Neuron (in vitro differentiated cells): ENCODE data around the gene PTPRM.

Experiments used
- H2AFZ ChIP-seq: one replicate; pipeline ENCODE4 v1.6.1; 2013; ENCODE audit warnings: low read depth, mild to moderate bottlenecking, inconsistent platforms, low read length, moderate library complexity
- H3K27me3 ChIP-seq: one replicate; pipeline ENCODE4 v1.6.1; 2013; ENCODE audit warnings: low read length; ENCODE audit not compliant: insufficient read depth
- H3K36me3 ChIP-seq: one replicate; pipeline ENCODE4 v1.6.1; 2013; ENCODE audit warnings: low read length; ENCODE audit not compliant: insufficient read depth
- H3K4me1 ChIP-seq: one replicate; pipeline ENCODE4 v1.6.1; 2013; ENCODE audit warnings: low read length; ENCODE audit not compliant: insufficient read depth
- H3K4me3 ChIP-seq: 2 replicates; pipeline ENCODE4 v1.5.1; 2013; ENCODE audit warnings: mild to moderate bottlenecking, low read length, moderate library complexity
- H3K9me3 ChIP-seq: one replicate; pipeline ENCODE4 v1.6.1; 2013; ENCODE audit warnings: low read length

Gene PTPRM

DNA sequence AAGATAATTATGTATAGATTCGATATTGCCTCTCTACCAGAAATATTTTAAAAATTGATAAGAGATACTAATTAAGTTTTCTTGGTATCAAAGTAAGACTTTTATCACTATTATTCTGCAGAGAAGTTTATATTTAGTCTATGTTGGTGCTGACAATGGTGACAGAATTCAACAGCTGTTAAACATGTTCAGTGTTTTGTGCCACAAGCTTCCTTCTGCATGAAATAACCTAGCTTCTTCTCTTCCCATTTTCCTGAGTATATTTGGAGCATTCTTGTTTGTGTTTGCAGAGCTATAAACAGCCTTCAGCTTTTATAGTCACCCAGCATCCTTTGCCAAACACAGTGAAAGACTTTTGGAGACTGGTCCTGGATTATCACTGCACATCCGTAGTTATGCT is 812.9 kb downstream of the PTPRM start:
- Histone ChIP-seq H3K9me3 (no peaks in the 10 kb centered on the region), H3K4me1 (peaks cover 7% of the 10 kb centered on the region), H3K27me3 (no peaks in the 10 kb centered on the region), H2AFZ (no peak overlapping the region), H3K36me3 (no peaks in the 10 kb centered on the region), H3K4me3 (no peak overlapping the region)

DNA sequence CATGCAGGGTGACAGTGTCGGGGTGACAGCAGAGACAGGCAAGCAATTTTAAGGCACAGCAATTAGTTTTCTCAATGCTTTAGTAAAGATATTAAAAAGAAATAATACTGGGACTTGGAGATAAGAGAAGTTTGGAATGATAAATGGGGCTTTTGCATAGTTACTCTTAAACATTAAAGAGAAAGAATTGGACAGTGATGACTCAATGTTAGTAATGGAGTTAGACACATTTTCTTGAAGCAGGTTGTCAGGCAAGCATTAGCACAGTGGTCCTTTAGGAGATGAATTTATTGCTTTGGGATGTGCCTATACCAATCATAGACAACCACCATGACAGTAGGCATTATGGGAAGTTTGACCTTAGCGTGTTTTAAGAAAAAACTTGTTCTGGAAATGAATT is 813.8 kb downstream of the PTPRM start:
- Histone ChIP-seq H3K36me3 (no peaks in the 10 kb centered on the region), H3K9me3 (no peaks in the 10 kb centered on the region), H3K4me1 (peaks cover 7% of the 10 kb centered on the region), H2AFZ (no peak overlapping the region), H3K27me3 (no peaks in the 10 kb centered on the region), H3K4me3 (no peak overlapping the region)

GRCh38 chr18:8381821-8382459 is 814.8 kb downstream of the PTPRM start:
- Histone ChIP-seq H3K9me3 (no peaks in the 10 kb centered on the region), H3K4me3 (no peak overlapping the region), H3K36me3 (no peaks in the 10 kb centered on the region), H3K4me1 (peaks cover 7% of the 10 kb centered on the region), H3K27me3 (no peaks in the 10 kb centered on the region), H2AFZ (peak overlapping the region; percentile 9)

- peaks cover 7% of the 10 kb centered on the region for H3K4me1 ChIP-seq
- H3K9me3 ChIP-seq: peaks cover 3% of the 10 kb centered on the region
- H2AFZ ChIP-seq: no peak overlapping the region
- no peak overlapping the region for H3K4me3 ChIP-seq
- no peaks in the 10 kb centered on the region for H3K27me3 ChIP-seq
- H3K36me3 ChIP-seq: no peaks in the 10 kb centered on the region
These were observed 818.3 kb downstream of the PTPRM start for GRCh38 chr18:8385400-8385799.

DNA sequence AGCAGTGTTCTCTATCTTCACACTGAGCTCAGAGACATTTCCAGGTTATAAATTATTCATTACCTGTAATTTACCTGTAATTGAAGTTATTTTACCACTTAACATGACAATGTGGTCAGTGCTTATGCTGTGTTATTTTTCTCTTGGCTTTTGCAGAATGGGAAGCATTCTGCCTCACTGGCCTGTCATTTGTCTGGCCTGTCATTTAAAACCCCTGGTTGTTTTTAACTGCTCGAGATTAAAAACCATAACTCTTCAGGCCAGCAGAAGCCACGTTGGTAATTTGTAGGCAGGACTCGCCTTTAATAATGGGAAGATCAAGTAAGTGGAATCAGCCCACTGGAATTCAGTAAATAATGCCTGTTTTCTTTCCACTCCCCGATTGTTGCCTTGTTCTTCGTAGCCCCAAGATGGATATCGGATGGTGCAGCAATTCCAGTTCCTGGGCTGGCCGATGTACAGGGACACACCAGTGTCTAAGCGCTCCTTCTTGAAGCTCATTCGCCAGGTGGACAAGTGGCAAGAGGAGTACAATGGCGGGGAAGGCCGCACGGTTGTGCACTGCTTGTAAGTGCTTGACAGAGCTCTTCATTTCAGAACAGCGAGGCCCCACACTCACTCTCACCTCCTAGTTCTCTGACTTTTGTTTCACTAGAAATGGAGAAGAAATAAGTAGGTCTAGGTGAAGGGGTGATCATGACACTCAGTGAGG is 819.7 kb downstream of the PTPRM start:
- H3K9me3 ChIP-seq: peaks cover 3% of the 10 kb centered on the region
- no peak overlapping the region for H3K4me3 ChIP-seq
- no peak overlapping the region for H2AFZ ChIP-seq
- peaks cover 4% of the 10 kb centered on the region for H3K4me1 ChIP-seq
- no peaks in the 10 kb centered on the region for H3K36me3 ChIP-seq
- H3K27me3 ChIP-seq: no peaks in the 10 kb centered on the region

DNA sequence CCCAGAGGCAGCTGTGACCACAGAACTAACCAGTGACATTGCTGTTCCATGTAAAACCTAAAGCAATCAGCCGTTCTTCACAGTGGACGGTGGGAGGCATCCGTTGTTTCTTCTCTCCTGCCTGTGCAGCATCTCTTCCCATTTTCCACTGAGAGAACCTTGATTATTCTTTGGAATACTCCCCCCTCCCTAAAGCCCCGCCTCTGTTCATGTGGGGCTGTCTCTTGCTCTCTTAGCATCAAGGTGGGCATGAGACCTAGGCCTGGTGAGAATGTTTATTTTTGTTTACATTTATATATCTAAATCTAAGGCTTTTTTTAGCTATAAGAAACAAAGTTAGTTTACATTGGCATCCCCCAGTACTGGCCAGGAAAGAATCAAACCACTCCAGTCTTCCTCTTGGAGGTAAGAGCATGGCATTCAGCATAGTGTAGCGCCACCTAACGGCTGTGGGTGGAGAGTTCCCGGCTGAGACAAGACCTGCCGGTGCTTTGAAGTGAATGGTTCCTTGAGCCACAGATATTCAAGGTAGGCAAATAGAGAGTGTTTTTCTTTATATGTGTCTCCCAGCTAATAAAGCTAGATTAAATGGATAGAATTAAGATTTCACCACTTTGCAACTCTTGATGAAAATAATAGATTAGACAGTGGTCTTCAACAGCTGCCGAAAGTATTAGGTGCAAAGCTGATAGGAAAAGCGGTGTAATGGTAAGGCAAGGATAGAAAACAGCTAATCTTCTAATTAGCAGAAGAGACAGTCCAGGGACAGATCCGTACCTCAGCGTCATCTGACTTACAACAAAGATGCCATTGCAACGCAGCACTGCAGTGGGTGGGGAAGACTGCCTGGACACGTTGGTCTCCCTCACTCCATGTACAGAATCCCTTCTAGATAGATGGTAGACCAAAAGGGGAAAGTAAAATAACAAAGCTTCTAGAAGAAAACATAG is 822.5 kb downstream of the PTPRM start:
- Histone ChIP-seq H3K4me3 (no peak overlapping the region), H3K27me3 (no peaks in the 10 kb centered on the region), H3K9me3 (peaks cover 3% of the 10 kb centered on the region), H3K36me3 (no peaks in the 10 kb centered on the region), H3K4me1 (no peaks in the 10 kb centered on the region), H2AFZ (no peak overlapping the region)

GRCh38 chr18:8391068-8391467 is 824.0 kb downstream of the PTPRM start:
- no peaks in the 10 kb centered on the region for H3K36me3 ChIP-seq
- no peak overlapping the region for H2AFZ ChIP-seq
- H3K27me3 ChIP-seq: no peaks in the 10 kb centered on the region
- no peaks in the 10 kb centered on the region for H3K4me1 ChIP-seq
- peaks cover 3% of the 10 kb centered on the region for H3K9me3 ChIP-seq
- no peak overlapping the region for H3K4me3 ChIP-seq

GRCh38 chr18:8396254-8396653 is 829.1 kb downstream of the PTPRM start:
- Histone ChIP-seq H3K27me3 (no peaks in the 10 kb centered on the region), H3K4me1 (no peaks in the 10 kb centered on the region), H3K36me3 (no peaks in the 10 kb centered on the region), H3K4me3 (no peak overlapping the region), H2AFZ (no peak overlapping the region), H3K9me3 (no peaks in the 10 kb centered on the region)

DNA sequence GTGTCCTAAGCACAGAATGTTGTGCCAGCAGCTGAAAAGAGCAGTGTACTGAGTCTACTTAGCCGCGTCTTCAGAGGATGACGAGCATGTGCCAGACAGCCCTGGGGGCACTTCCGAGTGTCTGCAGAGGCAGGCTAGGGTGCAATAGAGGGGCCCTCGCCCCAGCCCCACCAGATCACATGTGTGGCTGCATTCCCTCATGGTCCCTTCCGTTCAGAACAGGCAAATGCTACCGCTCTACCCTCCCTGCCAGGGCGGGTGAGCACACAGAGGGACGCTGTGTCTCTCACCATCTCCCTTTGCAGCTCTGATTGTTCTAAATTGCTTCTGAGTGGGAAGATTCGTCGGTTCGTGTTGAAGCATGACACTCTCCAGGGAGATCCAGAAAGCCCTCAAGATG is 829.9 kb downstream of the PTPRM start:
- H3K36me3 ChIP-seq: no peaks in the 10 kb centered on the region
- H3K9me3 ChIP-seq: no peaks in the 10 kb centered on the region
- no peak overlapping the region for H3K4me3 ChIP-seq
- H3K4me1 ChIP-seq: no peaks in the 10 kb centered on the region
- H2AFZ ChIP-seq: no peak overlapping the region
- no peaks in the 10 kb centered on the region for H3K27me3 ChIP-seq

DNA sequence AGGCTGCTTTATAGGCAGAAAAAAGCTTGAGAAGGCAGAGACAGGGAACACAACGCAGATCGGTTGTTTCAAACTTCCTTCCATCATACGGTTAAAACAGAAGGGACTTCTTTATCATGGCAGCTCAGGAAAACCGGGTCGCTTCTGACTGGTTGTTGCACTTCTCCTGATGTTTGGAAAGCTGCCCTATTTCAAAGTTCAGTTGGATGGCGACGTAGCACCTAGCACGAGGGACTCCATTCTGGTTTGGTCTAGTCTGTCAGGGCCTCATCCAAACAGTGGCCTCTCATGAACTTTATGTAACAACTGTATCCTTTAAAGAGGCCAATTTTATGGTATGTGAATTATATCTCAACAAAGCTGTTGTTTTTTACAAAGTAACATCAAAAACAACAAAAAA is 832.0 kb downstream of the PTPRM start:
- H3K36me3 ChIP-seq: no peaks in the 10 kb centered on the region
- H3K4me3 ChIP-seq: no peak overlapping the region
- H3K4me1 ChIP-seq: no peaks in the 10 kb centered on the region
- no peaks in the 10 kb centered on the region for H3K27me3 ChIP-seq
- H3K9me3 ChIP-seq: no peaks in the 10 kb centered on the region
- H2AFZ ChIP-seq: no peak overlapping the region

DNA sequence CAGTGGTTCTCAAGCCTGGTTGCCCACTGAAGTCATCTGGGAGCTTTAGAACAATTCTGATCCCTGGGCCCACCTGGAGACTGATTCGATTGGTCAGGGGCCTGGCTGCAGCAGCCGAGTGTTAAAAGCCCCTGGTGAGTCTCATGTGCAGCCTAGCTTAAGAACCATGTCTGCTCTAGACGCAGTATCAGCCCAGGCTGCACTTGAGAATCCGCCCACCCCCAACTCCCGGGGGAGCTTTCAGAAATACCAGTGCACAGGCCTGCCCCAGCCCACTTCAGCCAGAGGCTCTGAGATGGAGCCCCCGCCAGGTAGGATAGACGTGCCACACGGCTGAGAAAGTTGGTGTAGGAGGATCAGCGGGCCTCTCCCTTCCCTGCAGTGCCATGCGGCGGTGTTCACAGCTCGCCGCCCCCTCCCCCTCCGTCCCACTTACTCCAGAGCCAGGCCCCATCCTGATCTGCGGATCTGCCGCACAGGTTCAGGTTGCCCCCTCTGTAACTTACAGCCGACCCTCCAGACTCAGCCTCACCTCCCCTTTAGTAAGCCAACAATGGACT is 833.2 kb downstream of the PTPRM start:
- no peaks in the 10 kb centered on the region for H3K36me3 ChIP-seq
- H3K4me1 ChIP-seq: no peaks in the 10 kb centered on the region
- no peak overlapping the region for H2AFZ ChIP-seq
- H3K4me3 ChIP-seq: no peak overlapping the region
- H3K9me3 ChIP-seq: no peaks in the 10 kb centered on the region
- no peaks in the 10 kb centered on the region for H3K27me3 ChIP-seq

DNA sequence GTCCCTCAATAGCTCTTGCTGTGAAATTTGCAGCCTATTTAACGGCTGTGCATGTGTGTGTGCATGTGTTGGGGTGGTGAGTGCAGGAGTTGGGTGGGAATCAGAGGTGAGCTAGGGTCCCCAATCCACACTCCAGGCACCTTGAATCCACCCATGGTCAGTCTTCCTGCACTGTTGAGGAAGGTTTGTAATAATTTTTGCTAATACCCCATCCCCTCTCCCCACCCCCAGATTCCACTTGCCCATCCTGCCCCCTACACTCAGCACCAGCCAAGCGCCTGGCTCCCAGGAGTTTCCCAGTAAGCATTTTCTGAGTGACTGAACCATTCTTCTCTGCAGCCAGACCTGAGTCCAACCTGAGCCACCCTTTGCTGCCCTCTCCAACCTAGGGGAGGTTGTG is 833.7 kb downstream of the PTPRM start:
- Histone ChIP-seq H3K27me3 (no peaks in the 10 kb centered on the region), H3K4me1 (no peaks in the 10 kb centered on the region), H3K36me3 (no peaks in the 10 kb centered on the region), H3K9me3 (no peaks in the 10 kb centered on the region), H2AFZ (no peak overlapping the region), H3K4me3 (no peak overlapping the region)

GRCh38 chr18:8401606-8402005 is 834.5 kb downstream of the PTPRM start:
- Histone ChIP-seq H3K9me3 (no peaks in the 10 kb centered on the region), H3K27me3 (no peaks in the 10 kb centered on the region), H3K4me1 (no peaks in the 10 kb centered on the region), H2AFZ (no peak overlapping the region), H3K4me3 (no peak overlapping the region), H3K36me3 (no peaks in the 10 kb centered on the region)
